Lung (tissue), 12 donors: ENCODE results near the gene RBM42. TPM values are rescaled to one million over a fixed set of nuclear protein-coding genes. Genes with fewer than 3 reads are reported as not detected.

Source experiments
- ATAC-seq: fragments of 200-7000 bp; cut with Tn5 transposase; one replicate; pipeline ENCODE4 v1.9.1; 2020; ENCODE audit warnings: moderate number of reproducible peaks; ENCODE audit not compliant: insufficient read depth, low FRiP score
- DNase-seq, 3 donors: peaks; one replicate each; pipeline ENCODE4 v3.0.0-alpha.2; 2013 to 2017
- H3K27ac ChIP-seq, 2 donors: one replicate each; pipeline ENCODE4 v1.5.1; 2013; ENCODE audit warnings: mild to moderate bottlenecking in 2 of 2, moderate library complexity in 2 of 2, control low read depth in 1 of 2, inconsistent platforms in 1 of 2, low read depth in 1 of 2, low read length in 1 of 2
- H3K27me3 ChIP-seq, 3 donors: one replicate each; pipeline ENCODE4 v1.5.1; 2013; ENCODE audit warnings: low read length in 2 of 3; ENCODE audit not compliant: control insufficient read depth in 3 of 3, insufficient read depth in 3 of 3
- H3K36me3 ChIP-seq, 4 donors: one replicate each; pipeline ENCODE4 v1.5.1; 2013; ENCODE audit warnings: low read length in 4 of 4, mild to moderate bottlenecking in 1 of 4, moderate library complexity in 1 of 4; ENCODE audit not compliant: control insufficient read depth in 4 of 4, insufficient read depth in 4 of 4
- H3K4me1 ChIP-seq, 5 donors: one replicate each; pipeline ENCODE4 v1.5.1; 2013; ENCODE audit warnings: low read length in 5 of 5, mild to moderate bottlenecking in 2 of 5, moderate library complexity in 1 of 5; ENCODE audit not compliant: control insufficient read depth in 5 of 5, insufficient read depth in 5 of 5
- H3K4me3 ChIP-seq: one replicate; pipeline ENCODE4 v1.5.1; 2013; ENCODE audit warnings: mild to moderate bottlenecking, control low read depth, moderate library complexity
- H3K9ac ChIP-seq, 2 donors: one replicate each; pipeline ENCODE4 v1.5.1; 2013; ENCODE audit warnings: low read length in 2 of 2, control low read depth in 1 of 2; ENCODE audit not compliant: insufficient read depth in 1 of 2
- H3K9me3 ChIP-seq, 4 donors: one replicate each; pipeline ENCODE4 v1.5.1; 2013; ENCODE audit warnings: low read length in 3 of 4, mild to moderate bottlenecking in 1 of 4, moderate library complexity in 1 of 4; ENCODE audit not compliant: control insufficient read depth in 4 of 4, insufficient read depth in 3 of 4
- WGBS, 2 donors: extraction: QIAGEN DNeasy Blood & Tissue Kit; methylation state at CpG; one replicate each; pipeline ENCODE4 v1.1.7; 2013; 5-methylcytosine and 5-hydroxymethylcytosine counted together
- polyA plus RNA-seq, 2 donors: library from polyadenylated mRNA; stranded (reverse); fragments of 200-250 nt; gene quantifications; one replicate each; pipeline ENCODE4 v1.2.1, GENCODE V29; 2013
- total RNA-seq, 2 donors: library from RNA; depleted of rRNA in 1 of 2; stranded (reverse); fragments of >200 nt in 1 of 2; gene quantifications; one replicate each; pipeline ENCODE4 v1.2.1, GENCODE V29; 2014 to 2021
- TF ChIP-seq, protein P1 (sequence below): IDR thresholded peaks from 2 replicates; pipeline ENCODE4 v1.5.1; 2012; ENCODE audit warnings: mild to moderate bottlenecking; ENCODE audit errors: control extremely low read depth, extremely low read depth
- donor health status: control.
- donor health status: control.
- donor health status: Bipolar disorder and iron deficiency.
- donor health status: healthy.
- donor health status: DM: yes; HTN: yes; CAD: no.

Gene RBM42
- total and polyA plus RNA-seq, 4 donors = 28.4 to 84.0 (median 73.0) TPM

DNA sequence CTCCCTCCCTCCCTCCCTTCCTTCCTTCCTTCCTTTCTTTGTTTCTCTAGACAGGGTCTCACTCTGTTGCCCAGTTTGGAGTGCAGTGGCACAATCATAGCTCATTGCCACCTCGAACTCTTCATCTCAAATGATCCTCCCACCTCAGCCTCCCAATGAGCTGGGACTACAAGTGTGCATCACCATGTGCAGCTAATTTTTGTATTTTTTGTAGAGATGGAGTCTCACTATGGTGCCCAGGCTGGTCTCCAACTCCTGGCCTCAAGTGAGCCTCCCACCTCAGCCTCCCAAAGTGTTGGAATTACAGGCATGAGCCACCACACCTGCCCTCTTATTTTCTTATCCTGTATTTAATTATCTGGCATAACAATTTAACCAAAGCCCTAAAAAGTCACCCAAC is 41.9 kb downstream of the RBM42 start:
- TF ChIP-seq, protein P1, sequence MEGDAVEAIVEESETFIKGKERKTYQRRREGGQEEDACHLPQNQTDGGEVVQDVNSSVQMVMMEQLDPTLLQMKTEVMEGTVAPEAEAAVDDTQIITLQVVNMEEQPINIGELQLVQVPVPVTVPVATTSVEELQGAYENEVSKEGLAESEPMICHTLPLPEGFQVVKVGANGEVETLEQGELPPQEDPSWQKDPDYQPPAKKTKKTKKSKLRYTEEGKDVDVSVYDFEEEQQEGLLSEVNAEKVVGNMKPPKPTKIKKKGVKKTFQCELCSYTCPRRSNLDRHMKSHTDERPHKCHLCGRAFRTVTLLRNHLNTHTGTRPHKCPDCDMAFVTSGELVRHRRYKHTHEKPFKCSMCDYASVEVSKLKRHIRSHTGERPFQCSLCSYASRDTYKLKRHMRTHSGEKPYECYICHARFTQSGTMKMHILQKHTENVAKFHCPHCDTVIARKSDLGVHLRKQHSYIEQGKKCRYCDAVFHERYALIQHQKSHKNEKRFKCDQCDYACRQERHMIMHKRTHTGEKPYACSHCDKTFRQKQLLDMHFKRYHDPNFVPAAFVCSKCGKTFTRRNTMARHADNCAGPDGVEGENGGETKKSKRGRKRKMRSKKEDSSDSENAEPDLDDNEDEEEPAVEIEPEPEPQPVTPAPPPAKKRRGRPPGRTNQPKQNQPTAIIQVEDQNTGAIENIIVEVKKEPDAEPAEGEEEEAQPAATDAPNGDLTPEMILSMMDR = no peak
- WGBS, 2 donors = 70 to 77% methylated on average over 1 of the region's 1 CpG
- Histone ChIP-seq H3K9me3 (no peaks in the 10 kb centered on the region), H3K27ac (no peak overlapping the region), H3K4me1 (peaks cover 0 to 4% (median 0%) of the 10 kb centered on the region in 5 donors), H3K36me3 (peaks cover 0 to under 1% (median 0%) of the 10 kb centered on the region in 4 donors), H3K27me3 (peaks cover 0 to 24% (median 8%) of the 10 kb centered on the region in 3 donors), H3K4me3 (no peak overlapping the region), H3K9ac (no peak overlapping the region)
- DNase-seq (no peak), ATAC-seq (no peak)

DNA sequence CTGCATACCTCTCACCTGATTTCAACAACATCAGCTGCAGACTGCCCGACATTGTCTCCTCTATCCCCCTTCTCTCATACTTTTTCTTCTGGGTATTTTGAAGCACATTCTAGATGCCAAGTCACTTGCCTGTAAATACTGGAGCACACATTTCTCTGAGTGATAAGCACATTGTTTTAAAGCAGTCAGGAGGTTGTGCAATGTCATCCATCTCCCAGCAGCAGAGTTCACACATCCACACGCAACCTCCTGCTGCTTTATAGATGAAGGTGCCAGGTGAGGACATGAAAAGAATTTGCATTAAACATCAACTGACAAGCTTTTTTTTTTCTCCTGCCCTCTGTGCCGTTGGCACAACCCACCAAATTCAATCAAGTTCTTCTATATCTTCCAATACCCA is 43.0 kb downstream of the RBM42 start:
- no peak for DNase-seq
- Histone ChIP-seq H3K4me3 (no peak overlapping the region), H3K9me3 (no peaks in the 10 kb centered on the region), H3K36me3 (no peaks in the 10 kb centered on the region), H3K4me1 (peaks cover 0 to 4% (median 0%) of the 10 kb centered on the region in 5 donors), H3K27me3 (peaks cover 0 to 24% (median 8%) of the 10 kb centered on the region in 3 donors), H3K27ac (no peak overlapping the region), H3K9ac (no peak overlapping the region)
- ATAC-seq = no peak
- WGBS, 2 donors = 38 to 45% methylated on average over 3 of the region's 3 CpGs
- TF ChIP-seq, protein P1 = no peak

DNA sequence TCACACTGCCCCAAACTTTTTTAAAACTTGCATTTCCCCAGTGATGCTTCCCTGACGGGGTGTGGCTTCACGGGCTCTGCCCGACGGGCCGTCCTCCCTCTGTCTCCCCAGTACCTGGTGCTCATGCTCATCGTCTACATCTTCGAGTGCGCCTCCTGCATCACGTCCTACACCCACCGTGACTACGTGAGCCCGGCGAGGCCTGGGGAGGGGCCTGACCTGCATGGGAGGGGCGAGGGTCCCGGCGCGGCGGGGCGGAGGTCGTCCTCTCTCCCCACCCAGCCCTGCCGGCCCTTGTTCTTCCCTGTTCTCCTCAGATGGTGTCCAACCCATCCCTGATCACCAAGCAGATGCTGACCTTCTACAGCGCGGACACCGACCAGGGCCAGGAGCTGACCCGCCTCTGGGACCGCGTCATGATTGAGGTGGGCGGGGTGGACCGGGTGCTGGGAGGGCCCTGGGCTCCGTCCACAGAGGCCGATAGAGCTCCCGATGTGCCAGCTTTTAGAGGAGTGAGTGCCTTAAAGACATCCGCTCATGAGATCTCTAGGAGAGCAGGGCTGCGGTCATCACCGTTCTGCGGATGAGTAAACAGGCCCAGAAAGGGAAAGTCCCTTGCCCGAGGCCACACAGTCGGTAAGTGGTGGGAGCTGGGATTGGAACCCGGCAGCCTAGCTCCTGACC is 44.4 kb downstream of the RBM42 start:
- Histone ChIP-seq H3K27me3 (peaks cover 0 to 24% (median 8%) of the 10 kb centered on the region in 3 donors), H3K27ac (no peak overlapping the region), H3K9ac (no peak overlapping the region), H3K9me3 (no peaks in the 10 kb centered on the region), H3K36me3 (no peaks in the 10 kb centered on the region), H3K4me3 (peak overlapping the region; percentile 3), H3K4me1 (peaks cover 0 to 4% (median 0%) of the 10 kb centered on the region in 5 donors)
- 5 to 6% methylated on average over 37 to 39 of the region's 39 CpGs for WGBS, 2 donors
- TF ChIP-seq, protein P1 = no peak
- peak; percentile 58 for ATAC-seq
- DNase-seq = no peak
